HPDE6-E6E7 (cell line): ENCODE measurements around the gene TGM2.

Experiments used
- DNase-seq: peaks from one replicate; pipeline ENCODE4 v3.0.0; 2011; ENCODE audit warnings: missing footprints; ENCODE audit errors: extremely low spot score

TGM2 gene

GRCh38 chr20:38161412-38161774, 3.7 kb downstream of the TGM2 start:
- DNase-seq, result no peak

- DNase-seq, result no peak
Measured at GRCh38 chr20:38159957-38160756, 4.9 kb downstream of the TGM2 start.

DNA sequence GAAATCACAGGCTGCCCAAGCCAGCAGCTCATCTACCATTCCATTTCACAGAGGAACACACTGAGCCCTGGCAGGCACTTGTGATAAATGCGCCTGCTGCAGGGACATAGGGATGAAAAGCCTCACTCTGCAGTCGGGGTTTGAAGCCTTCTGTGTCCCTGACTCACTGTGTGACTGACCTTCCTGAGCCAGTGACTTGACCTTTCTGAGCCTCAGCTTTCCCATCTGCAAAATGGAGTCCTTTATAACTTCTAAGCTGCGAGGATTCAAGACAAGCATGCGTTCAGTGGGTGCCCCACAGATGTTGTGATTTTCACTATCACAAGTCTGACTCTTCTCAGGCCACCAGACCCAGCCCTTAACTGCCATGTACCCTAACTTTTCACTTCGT, 5.5 kb downstream of the TGM2 start:
- DNase-seq, result no peak

DNA sequence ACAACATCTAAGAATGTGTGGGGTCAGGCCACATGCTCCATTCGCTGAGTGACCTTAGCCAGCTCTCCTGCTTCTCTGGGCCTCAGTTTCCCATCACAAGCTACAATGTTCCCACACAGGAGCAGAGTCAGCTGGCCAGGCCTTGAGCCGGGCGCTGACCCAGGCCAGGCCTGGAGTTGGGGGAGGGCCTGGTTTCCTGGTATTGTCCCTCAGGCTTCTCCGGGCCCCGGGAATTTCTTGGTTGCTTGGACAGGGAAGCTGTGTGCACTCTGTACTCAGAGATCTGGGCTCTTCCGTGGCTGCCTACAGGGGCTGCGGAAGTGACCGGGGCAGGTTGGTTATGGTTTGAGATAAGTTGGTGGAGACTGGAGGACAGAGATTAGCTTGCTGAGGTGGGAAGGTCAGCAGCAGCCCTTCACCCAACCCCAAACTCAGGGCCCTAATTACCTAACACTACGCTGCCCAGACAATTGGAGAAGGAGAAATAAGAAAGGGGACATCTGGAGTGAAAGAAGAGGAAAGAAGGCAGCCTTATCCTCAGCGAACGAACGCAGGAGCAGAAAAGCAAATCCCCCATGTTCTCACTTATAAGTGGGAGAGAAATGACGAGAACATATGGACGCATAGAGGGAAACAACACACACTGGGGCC, 6.2 kb downstream of the TGM2 start:
- DNase-seq, result no peak

DNA sequence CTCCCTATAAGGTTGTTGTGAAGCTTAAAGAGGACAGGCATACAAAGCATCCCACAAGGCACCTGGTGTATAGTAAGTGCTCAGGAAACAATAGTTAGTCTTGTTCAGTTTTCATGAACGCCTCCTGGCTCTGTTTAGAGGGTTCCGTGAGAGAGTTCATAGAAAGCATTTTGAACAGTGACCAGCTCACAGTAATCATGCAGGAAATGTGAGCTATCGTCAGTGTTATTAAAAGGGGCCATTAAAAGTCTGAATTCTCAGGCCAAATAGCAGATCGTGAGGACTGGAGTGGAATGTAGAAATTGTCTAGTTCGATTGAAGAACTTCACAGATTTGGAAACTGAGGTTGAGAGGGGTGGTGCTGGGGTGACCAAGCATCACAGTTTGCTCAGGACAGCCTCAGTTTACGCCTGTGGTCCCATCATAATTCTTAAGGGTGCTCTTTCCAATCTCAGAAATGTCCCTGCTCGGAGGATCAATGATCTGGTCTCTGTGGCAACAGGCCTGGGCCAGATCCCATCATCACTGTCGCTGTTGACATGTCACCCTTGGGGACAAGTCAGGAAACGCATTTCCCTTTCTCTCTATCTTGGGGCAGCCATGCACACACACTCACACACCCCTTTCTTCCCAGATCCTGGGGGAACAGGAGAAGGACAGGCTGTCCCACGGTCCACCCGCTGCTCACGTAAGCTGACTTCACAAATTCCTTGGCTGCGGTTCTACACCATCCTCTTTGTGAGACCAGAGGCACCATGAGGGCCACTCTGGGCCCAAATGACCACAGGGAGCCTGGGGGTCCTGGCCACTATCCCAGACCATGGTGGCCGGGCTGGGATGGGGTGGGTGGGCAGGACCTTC, 7.2 kb downstream of the TGM2 start:
- no peak for DNase-seq

- DNase-seq, result no peak
Measured at GRCh38 chr20:38156888-38157634, 8.0 kb downstream of the TGM2 start.

DNA sequence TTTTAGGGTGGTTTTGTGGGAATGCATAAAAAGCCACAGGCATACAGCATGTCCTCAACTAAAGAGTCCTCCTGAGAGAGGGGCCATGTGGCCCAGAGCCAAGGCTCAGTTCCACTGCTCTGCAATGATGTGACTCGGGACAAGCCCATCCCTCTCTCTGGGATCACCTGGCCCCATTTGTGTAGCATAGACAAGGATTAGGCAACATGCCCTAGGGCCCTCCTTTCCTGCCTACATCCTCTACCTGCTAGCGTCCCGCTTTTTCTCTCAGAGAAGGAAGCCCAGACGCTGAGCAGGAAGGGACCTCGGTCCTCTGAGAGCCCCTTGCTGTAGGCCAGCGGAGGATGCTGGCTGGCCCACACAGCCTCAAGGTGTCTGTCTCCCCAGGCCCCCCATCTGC, 8.8 kb downstream of the TGM2 start:
- DNase-seq, result no peak

DNA sequence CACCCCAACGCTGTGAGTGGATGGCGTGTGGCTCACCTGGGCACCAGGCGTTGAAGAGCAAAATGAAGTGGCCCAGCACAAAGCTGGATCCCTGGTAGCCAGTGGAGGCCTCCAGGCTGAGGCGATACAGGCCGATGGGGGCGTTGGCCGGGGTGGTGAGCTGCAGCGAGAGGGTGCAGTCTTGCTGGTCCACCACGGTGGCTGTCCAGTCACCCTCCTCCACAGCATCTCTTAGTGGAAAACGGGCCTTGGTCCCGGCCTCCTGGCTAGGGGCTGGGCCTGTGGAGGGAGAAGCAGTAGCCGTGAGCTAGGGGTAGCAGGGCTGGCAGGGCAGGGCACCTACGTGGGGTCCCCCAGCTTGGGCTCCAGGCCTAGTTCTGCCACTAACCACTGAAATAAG, 9.3 kb downstream of the TGM2 start:
- no peak for DNase-seq

- no peak for DNase-seq
Measured at GRCh38 chr20:38153401-38153800, 11.7 kb downstream of the TGM2 start.

DNA sequence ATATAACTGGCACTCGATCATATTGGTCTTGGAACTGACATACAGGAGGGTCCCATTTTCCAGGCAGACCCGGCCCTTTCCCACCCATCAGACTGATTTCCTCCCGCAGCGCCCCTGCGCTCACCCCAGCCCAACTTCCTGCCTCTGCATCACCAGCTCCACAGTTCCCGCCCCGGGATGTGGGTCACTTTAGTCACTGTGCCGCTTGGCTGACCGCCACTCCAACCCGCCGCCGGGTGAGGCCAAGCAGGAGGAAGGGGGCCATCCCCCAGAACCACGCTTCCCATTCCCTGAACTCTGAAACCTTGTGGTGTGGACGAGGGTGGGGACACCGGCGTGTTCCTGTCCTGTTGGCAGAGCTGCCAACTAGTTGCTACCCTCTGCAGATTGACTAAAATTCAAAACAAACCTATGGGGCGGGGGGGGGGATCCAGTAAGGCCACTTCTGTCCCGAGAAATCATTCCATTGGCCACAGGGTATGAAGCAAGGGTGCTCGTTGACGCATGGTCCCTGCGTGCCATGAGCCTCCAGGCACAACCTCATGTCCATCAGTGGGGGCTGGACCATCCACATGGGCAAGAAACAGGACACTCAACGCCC, 12.3 kb downstream of the TGM2 start:
- peak; percentile 82 for DNase-seq

- DNase-seq, result peak; percentile 87
Measured at GRCh38 chr20:38152175-38152620, 12.9 kb downstream of the TGM2 start.

GRCh38 chr20:38151455-38151854, 13.6 kb downstream of the TGM2 start:
- no peak for DNase-seq

- no peak for DNase-seq
Measured at GRCh38 chr20:38150335-38151170, 14.5 kb downstream of the TGM2 start.

DNA sequence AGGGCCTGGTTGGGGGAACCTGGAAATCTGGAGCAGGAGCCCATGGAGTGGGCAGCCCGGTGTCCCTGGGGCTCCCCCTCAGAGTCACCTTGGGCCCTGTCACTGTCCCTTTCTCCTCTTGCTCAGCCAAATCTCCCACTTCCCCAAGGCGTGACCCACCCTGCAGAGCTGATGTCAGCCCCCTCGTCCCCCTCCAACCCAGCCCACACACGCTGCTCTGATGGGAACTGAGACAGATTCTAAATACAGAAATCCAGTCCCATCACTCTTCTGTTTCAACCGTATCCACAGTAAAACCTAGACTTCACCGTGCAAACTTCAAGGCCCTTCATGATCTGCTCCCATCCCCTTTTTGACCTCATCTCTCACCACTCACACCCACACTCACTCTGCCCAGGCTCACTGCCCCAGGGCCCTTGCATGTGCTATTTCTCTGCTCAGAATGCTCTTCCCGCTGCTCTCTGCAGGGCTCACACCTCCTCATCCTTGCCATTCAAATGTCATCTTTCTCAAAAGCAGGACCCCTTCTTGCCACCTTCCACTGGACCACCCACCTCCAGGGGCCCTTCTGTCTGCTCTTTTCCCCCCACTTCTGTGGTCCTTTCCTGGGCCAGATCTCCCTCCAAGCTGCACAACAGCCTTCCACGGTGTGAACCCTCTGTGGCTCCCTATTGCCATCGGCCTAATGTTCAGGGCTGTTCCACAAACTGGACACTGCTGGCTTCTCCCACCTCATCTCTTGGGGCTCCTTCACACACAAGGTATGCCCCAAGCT, 16.6 kb downstream of the TGM2 start:
- DNase-seq, result no peak

GRCh38 chr20:38147751-38148150, 17.3 kb downstream of the TGM2 start:
- no peak for DNase-seq

DNA sequence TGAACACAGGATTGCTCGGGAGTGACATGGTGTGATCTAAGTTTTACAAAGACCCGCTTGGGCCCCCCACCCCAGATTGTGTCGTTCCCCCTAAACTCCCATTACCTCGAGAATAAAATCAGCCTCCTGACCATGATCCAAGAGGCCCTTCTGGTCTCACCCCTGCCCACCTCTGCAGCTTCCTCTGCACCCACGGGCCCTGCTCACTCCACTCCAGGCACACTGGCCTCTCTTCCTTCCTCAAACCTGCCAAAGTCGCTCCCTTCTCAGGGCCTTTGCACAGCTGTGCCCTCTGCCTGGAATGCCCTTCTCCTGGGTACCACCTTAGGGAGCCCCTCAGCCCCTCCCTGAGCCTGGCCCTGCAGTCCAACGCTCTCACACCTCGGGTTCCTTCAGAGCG, 17.9 kb downstream of the TGM2 start:
- DNase-seq, result no peak

DNA sequence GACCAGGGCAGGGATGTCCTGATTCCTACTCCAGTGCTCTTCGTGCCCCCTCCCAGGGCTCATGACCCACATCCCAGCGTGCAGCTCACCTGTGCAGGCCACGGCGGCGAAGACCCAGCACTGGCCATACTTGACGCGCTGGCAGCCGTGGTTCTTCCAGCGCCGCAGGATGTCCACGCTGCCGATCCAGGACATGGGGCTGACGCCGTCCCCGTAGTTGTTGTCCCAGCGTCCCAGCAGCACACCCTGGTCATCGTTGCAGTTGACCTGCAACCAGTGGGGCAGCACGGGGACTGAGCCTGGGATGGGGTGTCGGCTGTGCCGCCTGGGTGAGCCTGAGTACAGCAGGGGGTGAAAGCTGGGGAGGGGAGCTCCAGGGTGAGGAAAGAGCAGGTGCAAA, 18.4 kb downstream of the TGM2 start:
- no peak for DNase-seq

DNA sequence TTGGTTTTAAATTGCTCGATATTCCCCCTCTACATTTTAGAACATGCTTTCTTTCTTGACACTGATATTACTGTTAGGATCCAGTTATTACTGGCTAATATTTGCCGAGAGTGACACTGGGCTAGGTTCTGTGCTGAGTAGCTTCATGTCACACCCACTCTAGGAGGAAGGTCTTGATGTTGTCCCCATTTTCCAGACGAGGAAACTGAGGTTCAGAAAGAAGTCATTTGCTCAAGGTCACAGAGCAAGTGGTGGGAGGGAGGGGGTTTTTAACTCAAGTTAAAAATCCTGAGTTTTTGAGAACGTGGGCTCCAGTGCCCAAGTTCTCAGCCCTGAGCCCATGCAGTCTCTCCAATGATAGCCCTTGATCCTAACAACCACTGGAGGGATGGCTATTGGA, 18.9 kb downstream of the TGM2 start:
- no peak for DNase-seq

DNA sequence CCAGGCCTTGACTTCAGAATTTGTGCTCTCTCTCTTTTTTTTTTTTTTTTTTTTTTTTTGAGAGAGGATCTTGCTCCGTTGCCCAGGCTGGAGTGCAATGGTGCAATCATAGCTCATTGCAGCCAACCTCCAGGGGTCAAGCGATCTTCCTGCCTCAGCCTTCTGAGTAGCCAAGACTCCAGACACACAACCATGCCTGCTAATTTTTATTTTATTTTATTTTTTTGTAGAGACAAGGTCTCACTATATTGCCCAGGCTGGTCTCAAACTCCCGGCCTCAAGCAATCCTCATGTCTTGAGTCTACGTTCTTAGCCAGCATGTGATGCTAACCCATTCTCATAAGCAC, 19.4 kb downstream of the TGM2 start:
- no peak for DNase-seq
